Caco-2 (cell line): ENCODE data around the gene EMX1. TPM values are rescaled to one million over a fixed set of nuclear protein-coding genes. Genes with fewer than 3 reads are reported as not detected.

Experiments used
- BruUV-seq: library from RNA; stranded (reverse); fragments of 400-500 nt; replicated peaks from 2 replicates; lab custom pipeline; 2021; lab: Mats Ljungman, UMichigan
- CTCF ChIA-PET: fragments of 300-600 bp; sonication (Branson Sonifier 250); formaldehyde crosslinking; loops from one replicate; lab custom pipeline; 2022; ENCODE audit warnings: antibody characterized with exemption; lab: Charles Lee
- POLR2A ChIA-PET: fragments of 300-600 bp; sonication (Branson Sonifier 250); formaldehyde crosslinking; loops from one replicate; lab custom pipeline; 2022; ENCODE audit warnings: antibody characterized with exemption; lab: Charles Lee
- DNase-seq, 2 experiments: peaks; one replicate each; pipeline versions ENCODE4 v3.0.0 to v3.0.0-alpha.2; 2020 to 2022
- H3K27me3 ChIP-seq: replicated peaks from 2 replicates; pipeline ENCODE4 v1.6.0; 2011; ENCODE audit warnings: low read length; ENCODE audit not compliant: control insufficient read depth, insufficient read depth
- H3K36me3 ChIP-seq: 2 replicates; pipeline ENCODE4 v1.5.1; 2011; ENCODE audit warnings: low read length; ENCODE audit not compliant: control insufficient read depth, insufficient read depth
- H3K4me1 ChIP-seq: fragments of 250-450 bp; sonication (Bioruptor Pico); 2 replicates; pipeline ENCODE4 v1.5.1; 2020; ENCODE audit warnings: mild to moderate bottlenecking
- H3K4me3 ChIP-seq: 2 replicates; pipeline ENCODE4 v1.5.1; 2011; ENCODE audit warnings: low read depth, mild to moderate bottlenecking, control low read depth, low read length
- H3K9me3 ChIP-seq: fragments of 250-450 bp; sonication (Bioruptor Pico); 2 replicates; pipeline ENCODE4 v1.5.1; 2020; ENCODE audit warnings: mild to moderate bottlenecking, moderate library complexity
- H3K27ac Mint-ChIP-seq: one replicate; pipeline ENCODE4 v1.8.0; 2022; ENCODE audit warnings: mixed read lengths; ENCODE audit not compliant: unreplicated experiment
- H3K27me3 Mint-ChIP-seq: one replicate; pipeline ENCODE4 v1.8.0; 2022; ENCODE audit warnings: mixed read lengths; ENCODE audit not compliant: insufficient read depth, unreplicated experiment
- H3K36me3 Mint-ChIP-seq: one replicate; pipeline ENCODE4 v1.8.0; 2022; ENCODE audit warnings: mild to moderate bottlenecking, mixed read lengths; ENCODE audit not compliant: insufficient read depth, unreplicated experiment
- H3K4me1 Mint-ChIP-seq: one replicate; pipeline ENCODE4 v1.8.0; 2022; ENCODE audit warnings: low read depth, mixed read lengths; ENCODE audit not compliant: unreplicated experiment
- H3K4me3 Mint-ChIP-seq: one replicate; pipeline ENCODE4 v1.8.0; 2022; ENCODE audit warnings: mild to moderate bottlenecking, moderate library complexity, mixed read lengths; ENCODE audit not compliant: unreplicated experiment
- H3K9me3 Mint-ChIP-seq: one replicate; pipeline ENCODE4 v1.8.0; 2022; ENCODE audit warnings: mixed read lengths; ENCODE audit not compliant: unreplicated experiment
- CTCF ChIP-seq, 2 experiments: fragments of 200-600 bp in 1 of 2; IDR thresholded peaks; 1 replicate in 1 of 2; 2 replicates in 1 of 2; pipeline versions ENCODE4 v1.5.1 to v1.8.0; 2011 to 2022; ENCODE audit warnings: antibody characterized with exemption in 1 of 2, control low read depth in 1 of 2, inconsistent platforms in 1 of 2, low read depth in 1 of 2, low read length in 1 of 2, mild to moderate bottlenecking in 1 of 2, moderate library complexity in 1 of 2; ENCODE audit not compliant: insufficient read depth in 1 of 2, severe bottlenecking in 1 of 2, unreplicated experiment in 1 of 2
- intact Hi-C: fragments of 100-400 bp; cut with micrococcal nuclease; formaldehyde crosslinking; loops from one replicate; pipeline ENCODE4 v1.10.0; 2022; ENCODE audit not compliant: unreplicated experiment
- total RNA-seq: library from RNA; stranded (reverse); gene quantifications from 2 replicates; pipeline ENCODE4 v1.2.3, GENCODE V29; 2022

EMX1 gene
- total RNA-seq, 1 experiment from 2014 or later, result 3.6 TPM

- no peaks in the 10 kb centered on the region for H3K9me3 ChIP-seq
- TF ChIP-seq CTCF (IDR thresholded peaks at IDR 0.05; ENCODE audit: insufficient read depth in 1 of 2, low read depth in 1 of 2, low read length in 1 of 2, severe bottlenecking in 1 of 2, unreplicated experiment in 1 of 2), result no peak
- 0 out of 2 replicates have a peak, but pooled peaks cover 5% of the 10 kb centered on the region for H3K4me1 ChIP-seq
- Mint-ChIP-seq H3K36me3 (peaks cover 6% of the 10 kb centered on the region), H3K4me3 (no peak overlapping the region), H3K9me3 (no peaks in the 10 kb centered on the region), H3K27me3 (no peaks in the 10 kb centered on the region), H3K4me1 (peaks cover 6% of the 10 kb centered on the region), H3K27ac (no peak overlapping the region)
- DNase-seq, result no peak
- ChIA-PET POLR2A (no interaction called here), CTCF (interaction anchor here (2.0 kb wide), 1 partner anchor 44 kb away, joined by 10 read pairs; no protein-coding TSS in a partner anchor)
- BruUV-seq, result no TSS peak
- intact Hi-C loops, result no loop called here
- no peaks in the 10 kb centered on the region for H3K27me3 ChIP-seq
- no peak overlapping the region for H3K4me3 ChIP-seq
- H3K36me3 ChIP-seq, result peaks cover 1% of the 10 kb centered on the region; the same call in 1 of the 2 replicates
Measured at GRCh38 chr2:72937356-72937669, 20.0 kb downstream of the EMX1 start.

GRCh38 chr2:72938455-72938854 lies 21.1 kb downstream of the EMX1 start:
- no peak overlapping the region for H3K4me3 ChIP-seq
- intact Hi-C loops, result no loop called here
- peaks cover 6% of the 10 kb centered on the region for H3K36me3 Mint-ChIP-seq

GRCh38 chr2:72940361-72940760 lies 23.0 kb downstream of the EMX1 start:
- CTCF ChIA-PET, result interaction anchor here (0.8 kb wide), 1 partner anchor 47 kb away, joined by 5 read pairs; no protein-coding TSS in a partner anchor

More at GRCh38 chr2:72938455-72938854, 21.1 kb downstream of the EMX1 start:
- peaks cover 6% of the 10 kb centered on the region for H3K4me1 Mint-ChIP-seq
- TF ChIP-seq CTCF (IDR thresholded peaks at IDR 0.05; ENCODE audit: insufficient read depth in 1 of 2, low read depth in 1 of 2, low read length in 1 of 2, severe bottlenecking in 1 of 2, unreplicated experiment in 1 of 2), result no peak
- CTCF ChIA-PET, result no interaction called here
- no peak for DNase-seq
- Histone ChIP-seq H3K36me3 (peaks cover under 1% of the 10 kb centered on the region; the same call in 1 of the 2 replicates), H3K9me3 (no peaks in the 10 kb centered on the region), H3K4me1 (0 out of 2 replicates have a peak, but pooled peaks cover 5% of the 10 kb centered on the region), H3K27me3 (no peaks in the 10 kb centered on the region)
- no peaks in the 10 kb centered on the region for H3K9me3 Mint-ChIP-seq
- H3K4me3 Mint-ChIP-seq, result no peak overlapping the region
- POLR2A ChIA-PET, result no interaction called here
- no TSS peak for BruUV-seq
- H3K27me3 Mint-ChIP-seq, result no peaks in the 10 kb centered on the region
- H3K27ac Mint-ChIP-seq, result no peak overlapping the region

More at GRCh38 chr2:72940361-72940760, 23.0 kb downstream of the EMX1 start:
- Histone ChIP-seq H3K4me1 (no peaks in the 10 kb centered on the region), H3K4me3 (no peak overlapping the region), H3K9me3 (no peaks in the 10 kb centered on the region), H3K36me3 (no peaks in the 10 kb centered on the region), H3K27me3 (no peaks in the 10 kb centered on the region)
- Mint-ChIP-seq H3K4me3 (no peak overlapping the region), H3K27me3 (no peaks in the 10 kb centered on the region), H3K27ac (no peak overlapping the region), H3K9me3 (no peaks in the 10 kb centered on the region), H3K4me1 (no peaks in the 10 kb centered on the region), H3K36me3 (peaks cover 6% of the 10 kb centered on the region)
- DNase-seq, result no peak
- intact Hi-C loops, result no loop called here
- no peak for TF ChIP-seq CTCF (IDR thresholded peaks at IDR 0.05; ENCODE audit: insufficient read depth in 1 of 2, low read depth in 1 of 2, low read length in 1 of 2, severe bottlenecking in 1 of 2, unreplicated experiment in 1 of 2)
- POLR2A ChIA-PET, result no interaction called here
- BruUV-seq, result no TSS peak
